Retina (tissue), 1 donor: ENCODE data around the gene PTP4A1.
"Not testable (repeated sequence)": the region's sequence is repeated elsewhere in the genome, so short reads cannot be mapped to it uniquely, and the experiment has no call there.

Experiments
- DNase-seq: peaks from one replicate; pipeline ENCODE4 v3.0.0-alpha.2; 2016

The PTP4A1 gene

DNA sequence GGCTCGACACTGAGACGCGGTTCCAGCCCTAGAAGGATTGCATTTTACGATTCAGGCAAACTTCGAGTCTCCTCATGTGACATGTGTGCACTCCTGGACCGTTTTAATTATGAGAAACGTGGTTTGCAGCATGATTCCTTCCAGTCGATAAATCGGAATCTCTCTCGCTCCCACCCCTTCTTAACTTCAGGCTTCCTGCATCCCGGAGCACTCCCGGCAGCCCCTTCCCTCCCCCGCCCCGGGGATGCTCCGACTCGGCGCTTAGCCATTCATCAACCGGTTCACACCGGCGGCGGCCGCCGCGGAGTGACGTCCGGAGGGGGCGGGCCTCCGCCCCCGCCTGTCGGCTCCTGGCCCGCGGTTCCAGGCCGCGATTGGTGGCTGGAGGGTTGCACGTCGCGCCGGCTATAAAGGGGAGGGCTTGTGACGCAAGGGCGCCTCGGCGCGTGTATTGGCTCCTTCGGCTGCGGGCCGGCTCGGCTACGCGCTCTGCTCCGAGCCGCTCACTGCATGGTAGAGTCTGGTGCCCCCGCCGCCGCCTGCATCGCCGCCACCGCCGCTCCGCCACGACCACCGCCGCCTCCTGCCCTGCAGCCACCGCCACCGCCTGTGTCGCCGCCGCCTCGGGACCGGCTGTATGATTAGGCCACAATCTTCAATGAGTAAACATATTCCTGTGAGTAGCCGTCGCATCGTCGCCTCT, at the start of gene PTP4A1, which contains the start of gene LOC128125822:
Gene PTP4A1, plus strand, starts transcription at position 437 of the 703 bp plus-strand sequence. CDS start 4,401 bp downstream, outside the sequence.
Gene LOC128125822, plus strand, starts transcription at position 437 of the 703 bp plus-strand sequence.
- peak; percentile 99 for DNase-seq

DNA sequence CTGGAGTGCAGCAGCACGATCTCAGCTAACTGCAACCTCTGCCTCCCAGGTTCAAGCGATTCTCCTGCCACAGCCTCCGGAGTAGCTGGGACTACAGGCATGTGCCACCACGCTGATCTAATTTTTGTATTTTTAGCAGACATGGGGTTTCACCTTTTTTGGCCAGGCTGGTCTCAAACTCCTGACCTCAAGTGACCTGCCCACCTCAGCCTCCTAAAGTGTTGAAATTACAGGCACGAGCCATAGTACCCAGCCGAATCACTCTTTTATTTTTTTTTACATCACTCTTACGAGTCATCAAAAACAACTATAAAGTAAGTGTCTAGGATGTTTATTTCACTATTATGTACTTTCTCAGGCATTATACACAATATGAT, 49.4 kb upstream of the PTP4A1 start:
- DNase-seq = not testable (repeated sequence)

DNA sequence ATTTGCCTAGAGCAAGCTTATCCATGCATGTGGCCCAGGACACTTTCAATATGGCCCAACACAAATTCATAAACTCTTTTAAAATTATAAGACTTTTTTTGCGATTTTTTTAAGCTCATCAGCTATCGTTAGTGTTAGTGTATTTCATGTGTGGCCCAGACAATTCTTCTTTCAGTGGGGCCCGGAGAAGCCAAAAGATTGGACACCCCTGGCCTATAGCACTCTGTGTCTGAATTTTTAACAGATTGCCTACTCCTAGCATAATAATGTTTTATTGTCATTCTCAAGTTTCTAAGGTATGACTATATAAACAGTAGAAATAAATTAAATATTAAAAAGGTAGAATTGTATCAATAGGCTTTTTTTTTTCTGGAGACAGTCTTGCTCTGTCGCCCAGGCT, 48.6 kb upstream of the PTP4A1 start:
- DNase-seq = no peak

DNA sequence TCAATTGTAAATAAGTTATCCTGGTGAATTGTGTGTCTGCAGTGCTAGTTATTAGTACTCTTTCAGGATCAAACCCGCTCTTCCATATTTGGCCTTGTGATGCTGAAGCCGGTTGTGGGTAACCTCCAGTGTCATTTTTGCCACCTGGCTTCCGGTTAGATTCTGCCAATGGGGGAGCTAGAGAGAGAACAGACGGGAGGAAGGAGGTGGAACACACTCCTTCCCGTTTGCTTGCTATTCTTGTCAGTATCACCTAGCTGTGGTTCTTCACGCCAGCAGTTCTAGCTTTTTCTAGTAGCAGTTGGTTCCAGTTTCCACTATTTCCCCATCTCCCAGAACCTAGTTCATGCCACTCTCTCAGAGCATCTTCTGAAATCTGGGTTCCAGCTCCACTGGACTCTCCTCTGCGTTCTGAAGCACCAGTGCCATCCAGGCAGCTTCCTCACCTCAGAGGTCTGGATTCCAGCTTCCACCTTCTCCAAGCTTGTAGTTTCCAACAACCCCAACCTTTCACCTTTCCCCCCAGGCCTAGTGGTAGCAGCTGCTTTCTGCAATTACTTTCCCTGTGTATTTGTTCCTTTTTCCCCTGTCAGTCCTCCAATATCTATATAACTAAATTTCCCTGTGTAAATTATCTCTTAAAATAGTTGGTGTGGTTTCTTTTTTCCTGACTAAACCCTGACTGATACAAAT, 46.9 kb upstream of the PTP4A1 start:
- no peak for DNase-seq

DNA sequence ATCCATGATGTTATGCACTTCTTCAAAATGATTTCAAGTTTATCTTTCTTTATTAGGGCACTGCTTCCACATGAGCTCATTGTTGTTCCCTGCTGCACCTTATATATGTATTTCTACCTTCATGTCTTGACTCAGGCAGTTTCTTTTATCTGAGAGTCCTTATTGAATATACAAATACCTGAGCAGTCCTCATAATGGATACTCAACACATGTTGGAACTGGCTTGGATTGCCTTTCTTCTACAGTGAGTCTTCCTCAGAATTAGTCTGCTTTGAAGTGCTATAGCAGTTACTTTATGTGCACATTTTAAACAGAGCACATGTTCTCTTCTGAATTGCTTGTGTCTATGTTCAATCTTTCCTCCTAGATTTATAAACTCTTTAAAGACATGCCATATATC, 45.3 kb upstream of the PTP4A1 start:
- DNase-seq = no peak

DNA sequence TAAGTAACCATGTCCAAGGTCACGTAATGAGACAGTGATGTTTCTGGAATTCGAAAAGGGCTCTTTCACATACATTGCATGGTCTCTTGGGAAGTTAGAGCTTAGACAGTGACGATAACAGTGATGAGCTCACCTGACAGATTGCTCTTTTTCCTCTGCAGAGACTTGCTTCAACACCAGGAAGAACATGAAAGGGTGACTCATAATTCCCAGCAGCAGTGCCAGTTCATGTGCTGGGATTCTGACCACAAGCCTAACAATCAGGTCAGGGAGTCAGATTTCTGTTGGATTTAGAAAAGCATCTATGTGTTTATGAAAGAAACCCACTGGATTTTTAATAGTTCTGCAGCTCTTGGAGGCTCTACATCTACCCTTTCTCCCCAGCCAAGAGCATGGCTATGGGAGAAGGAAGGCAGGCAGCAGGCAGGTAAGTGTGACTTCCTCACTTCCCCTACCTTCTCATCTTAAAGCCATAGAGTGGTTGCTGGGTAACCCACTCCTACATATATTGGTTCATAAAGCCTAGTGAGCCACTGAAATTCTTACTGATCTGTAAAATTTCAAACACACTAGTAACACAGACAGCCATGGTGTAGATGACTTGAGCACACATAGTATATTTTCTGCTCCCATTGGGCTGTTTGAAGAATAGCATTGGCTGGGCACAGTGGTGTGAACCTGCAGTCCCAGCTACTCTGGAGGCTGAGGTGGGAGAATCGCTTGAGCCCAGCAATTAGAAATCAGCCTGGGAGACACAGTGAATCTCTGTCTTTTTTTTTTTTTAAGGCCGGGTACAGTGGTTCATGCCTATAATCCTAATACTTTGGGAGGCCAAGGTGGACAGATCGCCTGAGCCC, 44.4 kb upstream of the PTP4A1 start:
- DNase-seq = no peak

DNA sequence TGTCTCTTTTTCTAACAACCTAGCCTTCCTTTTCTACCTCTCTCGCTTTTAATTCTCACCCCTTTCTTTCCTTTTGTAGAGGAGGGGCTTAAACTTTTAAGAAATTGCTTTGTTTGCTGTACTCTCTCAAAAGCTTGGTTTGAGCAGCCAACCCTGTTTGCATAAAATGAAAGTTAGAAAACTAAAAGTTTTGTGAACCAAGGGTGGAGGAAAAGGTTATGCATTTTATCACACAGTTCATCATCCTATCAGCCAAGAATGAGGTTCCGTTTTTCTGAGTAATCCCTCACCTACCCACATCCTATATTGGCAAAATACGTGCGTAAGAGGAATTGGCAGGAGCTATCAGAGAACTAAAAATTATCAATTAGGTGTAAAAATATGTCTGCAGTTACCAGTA, 42.8 kb upstream of the PTP4A1 start:
- DNase-seq = no peak

DNA sequence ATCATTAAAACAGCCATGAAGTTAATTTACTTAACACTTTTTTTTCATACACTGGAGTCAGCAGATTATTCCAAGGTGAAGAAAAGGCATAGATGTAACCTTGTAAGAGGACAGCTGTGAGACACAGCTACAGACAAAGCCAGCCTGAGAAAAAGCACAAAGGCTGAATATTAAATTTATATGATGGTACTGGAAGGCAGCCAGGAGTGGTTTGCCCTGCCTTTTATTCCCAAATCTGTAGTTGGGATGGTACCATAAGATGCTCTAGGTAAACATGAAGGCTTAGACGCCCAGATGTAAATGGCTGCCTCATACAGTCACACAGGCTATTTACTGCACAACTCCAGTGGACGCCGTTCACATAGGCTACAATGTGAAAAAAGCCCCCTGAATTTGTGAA, 42.1 kb upstream of the PTP4A1 start:
- no peak for DNase-seq

DNA sequence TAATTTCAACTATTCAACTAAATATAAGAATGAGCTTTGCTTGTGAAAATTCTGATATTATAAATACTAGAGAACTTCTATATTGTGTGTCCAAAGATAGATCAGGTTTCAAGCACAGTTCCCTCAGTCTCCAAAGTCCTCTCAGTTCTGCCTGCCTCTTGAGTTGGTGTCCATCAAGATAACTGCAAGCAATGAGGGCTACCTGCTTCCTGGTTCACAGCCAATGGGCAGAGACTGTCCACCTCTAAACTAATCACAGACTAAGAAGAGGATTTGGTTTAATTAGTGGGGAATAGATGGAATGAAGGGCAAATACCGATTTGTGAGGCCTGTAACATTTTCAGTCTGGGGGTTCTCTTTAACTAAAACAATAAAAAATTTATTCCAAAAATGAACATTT, 41.3 kb upstream of the PTP4A1 start:
- no peak for DNase-seq

DNA sequence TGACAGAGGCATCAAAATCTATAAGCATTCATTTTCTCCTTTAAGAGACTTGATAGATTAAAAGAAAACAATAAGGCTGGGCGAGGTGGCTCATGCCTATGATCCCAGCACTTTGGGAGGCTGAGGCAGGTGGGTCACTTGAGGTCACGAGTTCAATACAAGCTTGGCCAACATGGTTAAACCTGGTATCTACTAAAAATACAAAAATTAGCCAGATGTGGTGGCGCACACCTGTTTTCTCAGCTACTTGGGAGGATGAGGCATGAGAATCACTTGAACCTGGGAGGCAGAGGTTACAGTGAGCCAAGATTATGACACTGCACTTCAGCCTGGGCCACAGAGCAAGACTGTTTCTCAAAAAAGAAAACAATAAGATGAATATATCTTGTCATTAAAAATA, 39.3 kb upstream of the PTP4A1 start:
- DNase-seq = no peak

DNA sequence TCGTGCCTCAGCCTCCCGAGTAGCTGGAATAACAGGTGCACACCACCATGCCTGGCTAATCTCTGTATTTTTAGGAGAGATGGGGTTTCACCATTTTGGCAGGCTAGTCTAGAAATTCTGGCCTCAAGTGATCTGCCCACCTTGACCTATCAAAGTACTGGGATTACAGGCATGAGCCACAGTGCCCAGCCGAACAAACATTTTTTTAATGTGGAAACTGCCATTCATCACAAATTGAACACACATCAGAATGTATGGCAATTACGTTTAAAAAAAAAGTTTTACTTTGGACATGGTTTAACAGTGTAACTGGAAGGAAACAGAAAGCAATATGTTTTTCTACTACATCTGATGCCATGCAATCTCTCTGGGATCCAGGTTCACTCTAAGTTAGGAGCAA, 38.3 kb upstream of the PTP4A1 start:
- DNase-seq = no peak

DNA sequence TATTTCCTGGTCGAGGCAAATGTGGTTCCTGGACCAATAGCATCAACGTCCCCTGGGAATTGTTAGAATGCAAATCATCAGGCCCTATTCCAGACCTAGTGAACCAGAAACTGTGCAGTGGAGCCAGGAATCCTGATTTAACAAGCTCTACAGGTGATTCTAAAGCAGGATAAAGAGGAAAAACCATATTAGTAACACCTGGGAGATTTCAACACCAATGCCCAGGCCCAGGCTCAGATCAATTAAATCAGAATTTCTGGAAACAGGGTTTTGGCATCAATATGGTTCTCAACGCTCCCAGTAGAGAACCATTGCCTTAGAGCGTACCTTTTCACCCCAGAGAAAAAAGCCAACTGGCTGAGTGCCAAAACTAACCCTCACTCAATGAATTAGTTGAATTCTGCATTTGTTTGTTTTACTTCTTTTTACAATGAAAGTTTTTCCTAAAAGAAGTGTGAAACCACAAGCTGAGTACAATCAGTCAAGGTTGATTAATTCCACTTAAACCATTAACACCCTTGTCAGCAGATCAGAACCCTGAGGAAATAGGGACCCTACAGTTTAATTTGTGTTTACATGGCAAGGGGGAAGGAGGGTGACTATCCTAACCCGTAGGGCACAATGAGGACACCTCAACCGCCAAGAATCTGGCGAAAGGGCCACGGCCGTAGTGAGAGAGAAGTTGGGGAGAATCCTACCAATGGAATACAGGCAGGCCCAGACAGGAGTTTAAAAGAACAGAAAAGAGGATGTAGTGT, 34.9 kb upstream of the PTP4A1 start:
- no peak for DNase-seq

DNA sequence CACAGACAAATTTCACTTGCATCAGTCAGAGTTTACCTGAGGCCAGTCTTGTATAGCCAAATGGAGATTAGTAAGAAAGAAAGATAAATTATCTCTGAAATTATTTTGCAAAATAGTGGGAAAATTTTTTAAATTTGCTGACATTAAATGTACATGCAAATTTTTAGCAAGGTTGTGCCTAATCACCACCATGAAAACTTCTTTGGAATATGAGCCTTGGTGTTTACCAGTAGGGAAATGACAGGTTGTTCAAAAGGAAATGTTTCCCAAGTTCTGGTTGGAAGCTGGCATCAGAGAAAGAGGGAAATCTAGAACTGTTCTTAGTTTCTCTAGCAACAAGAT, 34.4 kb upstream of the PTP4A1 start:
- no peak for DNase-seq

DNA sequence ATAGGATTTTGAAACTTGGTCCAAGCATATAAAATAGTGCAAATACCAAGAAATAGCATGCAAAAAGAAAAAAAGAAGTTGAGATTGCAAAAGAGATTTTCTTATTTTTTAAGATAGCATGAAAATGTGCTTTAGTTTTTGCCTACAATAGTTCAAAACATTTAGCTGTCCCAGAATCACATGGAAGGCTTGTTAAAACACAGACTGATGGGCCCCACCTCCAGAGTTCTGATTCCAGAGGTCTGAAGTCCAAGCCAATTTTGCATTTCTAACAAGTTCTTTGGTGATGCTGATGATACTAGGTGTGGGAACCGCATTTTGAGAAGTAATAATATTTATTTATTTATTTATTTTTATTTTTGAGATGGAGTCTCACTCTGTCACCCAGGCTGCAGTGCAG, 33.7 kb upstream of the PTP4A1 start:
- DNase-seq = no peak

DNA sequence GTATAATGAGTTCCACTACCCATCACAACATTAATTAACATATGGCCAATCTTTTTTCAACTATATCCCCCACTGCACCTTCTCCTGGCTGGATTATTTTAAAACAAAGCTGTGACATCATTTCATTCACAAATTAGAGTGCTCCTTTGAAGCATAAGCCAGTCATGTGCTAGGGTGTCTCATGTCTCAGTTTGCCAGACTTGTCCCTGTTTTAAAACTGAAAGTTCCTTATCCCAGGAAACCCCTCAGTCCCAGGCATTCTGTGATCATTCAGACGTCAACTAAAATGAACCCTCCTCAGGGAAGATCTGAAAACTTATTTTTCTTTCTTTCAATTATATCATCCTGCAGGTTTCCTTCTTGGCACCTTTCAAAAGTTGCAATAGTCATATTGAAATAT, 29.3 kb upstream of the PTP4A1 start:
- no peak for DNase-seq

DNA sequence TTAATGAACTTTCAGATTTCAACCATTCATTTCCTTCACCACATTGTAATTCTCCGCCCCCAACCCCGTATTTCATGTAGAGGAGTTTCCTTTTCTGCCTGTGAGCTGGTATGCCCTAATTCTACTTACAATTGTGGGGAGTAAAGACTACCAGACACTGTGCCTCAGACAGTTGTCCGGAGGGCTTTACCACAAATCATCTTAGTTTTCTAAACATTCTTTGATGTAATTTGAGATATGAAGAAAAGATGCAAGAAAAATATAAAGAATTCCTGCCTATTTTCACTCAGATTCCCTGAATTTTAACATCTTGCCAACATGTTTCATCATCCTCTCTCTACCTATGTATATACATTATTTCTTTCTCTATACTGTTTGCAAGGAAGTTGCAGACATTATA, 28.3 kb upstream of the PTP4A1 start:
- DNase-seq = no peak

DNA sequence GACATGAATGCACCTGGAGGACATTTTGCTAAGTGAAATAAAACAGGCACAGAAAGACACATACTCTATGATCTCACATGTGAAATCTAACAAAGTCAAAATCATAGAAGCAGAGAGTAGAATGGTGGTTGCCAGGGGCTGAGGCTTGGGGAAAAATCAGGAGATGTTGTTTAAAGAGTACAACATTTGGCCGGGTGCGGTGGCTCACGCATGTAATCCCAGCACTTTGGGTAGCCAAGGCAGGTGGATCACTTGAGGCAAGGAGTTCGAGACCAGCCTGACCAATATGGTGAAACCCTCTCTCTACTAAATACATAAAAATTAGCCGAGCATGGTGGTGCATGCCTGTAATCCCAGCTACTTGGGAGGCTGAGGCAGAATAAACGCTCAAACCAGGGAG, 26.0 kb upstream of the PTP4A1 start:
- DNase-seq = no peak

DNA sequence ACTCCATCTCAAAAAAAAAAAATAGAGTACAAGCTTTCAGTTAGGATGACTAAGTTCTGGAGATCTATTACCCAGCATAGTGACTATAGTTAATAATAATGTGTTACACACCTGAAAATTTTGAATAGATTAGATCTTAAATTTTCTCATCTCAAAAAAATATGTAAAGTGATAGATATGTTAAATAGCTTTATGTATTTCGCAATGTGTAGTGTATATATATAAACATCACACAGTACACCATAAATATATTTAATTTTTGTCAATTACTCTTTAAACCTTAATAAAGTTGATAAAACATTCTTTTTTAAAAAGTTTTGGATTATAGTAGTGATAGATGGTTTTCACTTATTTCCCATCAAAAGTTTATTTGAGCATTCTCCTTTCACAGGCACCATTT, 25.6 kb upstream of the PTP4A1 start:
- DNase-seq = no peak

DNA sequence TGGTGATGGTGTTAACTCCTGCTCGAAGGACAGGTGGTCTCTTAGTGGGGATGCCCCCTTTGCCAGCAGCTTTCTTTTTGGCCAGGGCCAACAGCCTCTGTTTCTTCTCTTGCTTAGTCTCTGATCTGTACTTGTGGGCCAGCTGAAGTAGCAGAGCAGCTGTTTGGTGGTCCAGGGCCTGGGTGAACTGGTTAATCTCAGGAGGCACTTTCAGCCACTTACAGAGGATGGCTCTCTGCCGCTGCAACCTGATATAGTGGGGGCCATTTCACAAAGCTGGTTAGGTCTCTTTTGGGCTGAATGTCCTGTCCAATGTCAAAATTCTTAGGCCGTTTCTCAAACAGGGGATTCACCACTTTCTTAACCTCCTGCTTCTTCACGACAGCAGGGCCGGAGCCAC, 23.2 kb upstream of the PTP4A1 start:
- no peak for DNase-seq

DNA sequence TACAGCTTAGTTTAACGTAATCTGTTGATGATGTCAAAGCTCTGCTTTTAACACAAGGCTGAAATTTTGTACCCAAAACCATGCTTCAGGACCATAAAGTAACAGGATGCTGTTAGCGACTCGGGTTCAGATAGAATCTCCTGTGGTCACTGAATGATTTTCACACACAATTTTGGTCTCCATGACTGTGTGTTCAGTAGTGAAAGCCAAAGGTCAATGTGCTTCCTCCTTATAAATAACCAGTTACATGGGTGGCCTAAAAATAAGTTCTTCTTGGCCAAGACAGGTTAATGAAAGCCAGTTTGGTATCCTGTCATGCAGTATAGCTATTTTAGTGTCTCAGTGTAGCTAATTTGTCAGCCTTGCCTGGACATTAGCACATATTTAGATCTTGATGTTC, 19.1 kb upstream of the PTP4A1 start:
- DNase-seq = no peak

DNA sequence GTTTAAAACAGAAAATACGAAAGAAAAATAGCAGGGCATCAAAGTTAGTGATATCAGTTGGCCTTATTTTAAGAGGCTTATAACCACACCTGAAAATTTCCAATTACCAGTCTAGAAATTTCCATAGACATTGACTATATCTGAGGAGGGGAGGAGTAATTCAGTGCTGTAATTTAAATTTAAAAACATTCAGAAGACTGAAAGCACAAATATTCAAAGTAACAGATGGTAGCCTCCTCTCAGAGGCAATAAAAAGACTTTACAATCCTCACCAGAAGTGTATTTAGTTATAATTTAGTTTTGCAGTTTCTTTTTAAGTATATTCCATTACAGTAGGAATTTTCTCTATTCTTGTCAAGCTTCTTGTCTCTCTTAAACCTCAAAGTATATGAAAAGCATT, 18.4 kb upstream of the PTP4A1 start:
- no peak for DNase-seq

DNA sequence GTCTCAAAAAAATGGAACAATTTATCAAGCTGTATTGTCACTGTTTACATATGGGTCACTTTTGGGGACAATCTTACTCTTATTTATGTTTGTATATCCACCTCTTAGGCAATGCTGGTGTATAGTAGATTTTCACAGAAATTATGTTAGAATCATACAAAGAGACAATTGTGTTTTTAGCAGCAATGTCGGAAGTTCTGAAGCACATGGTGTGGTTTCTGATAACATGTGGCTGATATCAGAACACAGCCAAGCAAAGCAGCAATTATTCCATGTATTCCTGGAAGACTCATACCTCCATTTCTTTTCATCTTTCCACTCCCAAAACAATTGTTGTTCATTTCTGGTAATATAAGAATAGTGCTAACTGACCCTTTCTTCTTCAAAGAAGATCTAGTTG, 17.5 kb upstream of the PTP4A1 start:
- no peak for DNase-seq

DNA sequence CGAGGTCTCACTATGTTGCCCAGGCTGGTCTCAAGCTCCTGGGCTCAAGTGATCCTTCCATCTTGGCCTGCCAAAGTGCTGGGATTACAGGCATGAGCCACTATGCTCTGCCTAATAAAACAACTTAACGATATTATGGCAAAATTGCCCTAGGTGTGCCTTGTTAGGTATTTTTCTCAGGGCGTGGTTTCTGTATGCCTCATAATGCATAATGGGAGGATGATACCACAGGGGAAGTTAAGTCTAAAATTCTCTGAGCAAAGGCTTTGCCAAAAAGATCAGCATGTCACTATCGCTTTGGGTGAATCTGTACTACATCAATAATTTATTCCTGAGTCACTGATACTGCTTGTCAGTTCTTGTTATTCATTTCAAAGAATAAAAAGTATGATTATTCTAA, 15.9 kb upstream of the PTP4A1 start:
- DNase-seq = no peak
